NT2/D1 (cell line): ENCODE results near the gene PRLHR.

Source experiments
- SUZ12 ChIP-seq: IDR thresholded peaks from 2 replicates; pipeline ENCODE4 v1.6.1; 2011; ENCODE audit not compliant: insufficient read length, insufficient read depth; ENCODE audit errors: extremely low read depth
- ZNF274 ChIP-seq: IDR thresholded peaks from 2 replicates; pipeline ENCODE4 v1.6.1; 2011; ENCODE audit warnings: mild to moderate bottlenecking, low read depth, low read length

DNA sequence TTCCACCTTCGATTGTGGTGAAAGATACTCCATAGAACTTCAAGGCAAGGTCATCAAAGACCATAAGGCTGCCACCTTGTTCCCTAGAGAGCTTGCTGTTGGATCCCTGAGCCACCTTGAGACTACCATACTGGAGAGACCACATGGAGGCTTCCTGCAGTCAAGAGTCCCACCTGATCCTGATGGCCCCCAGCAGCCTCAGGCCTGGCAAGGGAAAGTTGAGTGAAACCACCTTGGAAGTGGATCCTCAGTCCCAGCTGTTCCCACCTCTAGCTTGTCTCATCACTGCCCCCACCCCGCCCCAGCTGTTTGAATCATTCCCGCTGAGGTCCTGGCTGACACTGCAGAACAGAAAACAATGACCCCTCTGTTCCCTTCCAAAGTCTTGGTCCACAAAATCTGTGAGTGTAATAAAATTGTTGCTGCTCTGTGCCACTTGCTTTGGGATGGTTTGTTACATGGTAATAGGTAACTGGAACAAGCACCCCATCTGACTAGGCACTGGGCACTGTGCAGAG is 32.0 kb downstream of the PRLHR start:
- TF ChIP-seq ZNF274 = no peak
- no peak for TF ChIP-seq SUZ12
